Vagina (tissue), 2 donors: ENCODE measurements around the gene IGFBP5. TPM values are rescaled to one million over a fixed set of nuclear protein-coding genes. Genes with fewer than 3 reads are reported as not detected.
A peak's percentile ranks its signal among the peaks of the same experiment; 100 is the strongest.

Experiments used
- DNase-seq, 2 donors: peaks; one replicate each; pipeline ENCODE4 v3.0.0-alpha.2; 2017; ENCODE audit errors: extremely low spot score in 2 of 2
- H3K27ac ChIP-seq: fragments of 200-600 bp; sonication (generic); one replicate; pipeline ENCODE4 v1.5.1; 2019
- H3K27me3 ChIP-seq: fragments of 200-600 bp; sonication (generic); one replicate; pipeline ENCODE4 v1.5.1; 2019
- H3K36me3 ChIP-seq, 2 donors: fragments of 200-600 bp; sonication (generic); one replicate each; pipeline ENCODE4 v1.5.1; 2017 to 2019
- H3K4me1 ChIP-seq: fragments of 200-600 bp; sonication (generic); one replicate; pipeline ENCODE4 v1.5.1; 2019
- H3K4me3 ChIP-seq, 2 donors: fragments of 200-600 bp; sonication (generic); 1 replicate in 1 of 2; 2 replicates in 1 of 2; pipeline ENCODE4 v1.5.1; 2016 to 2019
- H3K9me3 ChIP-seq: fragments of 200-600 bp; sonication (generic); one replicate; pipeline ENCODE4 v1.5.1; 2019
- CTCF ChIP-seq, 3 experiments: fragments of 450-650 bp in 2 of 3; fragments of 200-600 bp in 1 of 3; sonication (generic) in 1 of 3; IDR thresholded peaks; one replicate each; pipeline ENCODE4 v1.5.1; 2017 to 2019; ENCODE audit warnings: antibody characterized with exemption in 3 of 3, mild to moderate bottlenecking in 2 of 3, moderate library complexity in 2 of 3
- POLR2A ChIP-seq, 2 donors: fragments of 450-650 bp; IDR thresholded peaks; one replicate each; pipeline ENCODE4 v1.6.1; 2017; ENCODE audit warnings: antibody characterized with exemption in 2 of 2, mild to moderate bottlenecking in 2 of 2, moderate library complexity in 2 of 2
- POLR2AphosphoS5 ChIP-seq, 2 donors: sonication (generic); formaldehyde crosslinking; IDR thresholded peaks; one replicate each; pipeline ENCODE4 v1.9.0; 2017; ENCODE audit warnings: antibody characterized with exemption in 2 of 2, mild to moderate bottlenecking in 2 of 2, low read depth in 1 of 2; ENCODE audit not compliant: insufficient read depth in 1 of 2
- intact Hi-C: fragments of 100-400 bp; cut with DNase I; formaldehyde crosslinking; loops from one replicate; pipeline ENCODE4 v1.15.1; 2023
- total RNA-seq: library from RNA; depleted of rRNA; stranded (reverse); fragments of >200 nt; gene quantifications from one replicate; pipeline ENCODE4 v1.2.3, GENCODE V29; 2016

Gene IGFBP5
- total RNA-seq, 1 donor from 2014 or later = 1,041 TPM

- no peaks in the 10 kb centered on the region for H3K27me3 ChIP-seq
Observed at GRCh38 chr2:216685327-216685875, 9.9 kb downstream of the IGFBP5 start.

GRCh38 chr2:216683846-216684245 lies 11.5 kb downstream of the IGFBP5 start:
- peaks cover 77% of the 10 kb centered on the region for H3K4me1 ChIP-seq
- no peak overlapping the region for H3K4me3 ChIP-seq
- peak overlapping the region; percentile 90 for H3K27ac ChIP-seq
- H3K9me3 ChIP-seq = no peaks in the 10 kb centered on the region
- DNase-seq = peak in 1 of 2 donors; percentile 98
- no peaks in the 10 kb centered on the region for H3K27me3 ChIP-seq
- H3K36me3 ChIP-seq = peaks cover 0 to 35% of the 10 kb centered on the region in 2 donors
- TF ChIP-seq POLR2A (IDR thresholded peaks at IDR 0.05) (no peak), POLR2AphosphoS5 (IDR thresholded peaks at IDR 0.05; ENCODE audit: insufficient read depth in 1 of 2, low read depth in 1 of 2) (peak; percentile 58 to 94), CTCF (IDR thresholded peaks at IDR 0.05) (no peak)
- intact Hi-C loops = loop anchor here (1.0 to 10.0 kb wide), 2 partner anchors 671 to 1030 kb away; no protein-coding TSS in a partner anchor

More at GRCh38 chr2:216685327-216685875, 9.9 kb downstream of the IGFBP5 start:
- TF ChIP-seq POLR2A (IDR thresholded peaks at IDR 0.05) (no peak), CTCF (IDR thresholded peaks at IDR 0.05) (no peak), POLR2AphosphoS5 (IDR thresholded peaks at IDR 0.05; ENCODE audit: insufficient read depth in 1 of 2, low read depth in 1 of 2) (no peak)
- no peak overlapping the region for H3K4me3 ChIP-seq
- peaks cover 92% of the 10 kb centered on the region for H3K4me1 ChIP-seq
- H3K36me3 ChIP-seq = peaks cover 0 to 25% of the 10 kb centered on the region in 2 donors
- no peak for DNase-seq
- peak overlapping the region; percentile 90 for H3K27ac ChIP-seq
- H3K9me3 ChIP-seq = no peaks in the 10 kb centered on the region
- intact Hi-C loops = loop anchor here (10.0 kb wide), 1 partner anchor 669 kb away; no protein-coding TSS in a partner anchor

GRCh38 chr2:216681683-216682082 lies 13.7 kb downstream of the IGFBP5 start:
- Histone ChIP-seq H3K36me3 (peaks cover 4 to 39% of the 10 kb centered on the region in 2 donors), H3K9me3 (no peaks in the 10 kb centered on the region), H3K27ac (peak overlapping the region; percentile 90), H3K27me3 (no peaks in the 10 kb centered on the region), H3K4me1 (peaks cover 55% of the 10 kb centered on the region), H3K4me3 (no peak overlapping the region)
- intact Hi-C loops = loop anchor here (1.0 to 10.0 kb wide), 2 partner anchors 673 to 1031 kb away; no protein-coding TSS in a partner anchor
- TF ChIP-seq CTCF (IDR thresholded peaks at IDR 0.05) (no peak), POLR2A (IDR thresholded peaks at IDR 0.05) (no peak), POLR2AphosphoS5 (IDR thresholded peaks at IDR 0.05; ENCODE audit: insufficient read depth in 1 of 2, low read depth in 1 of 2) (no peak)
- DNase-seq = no peak

- peak overlapping the region; percentile 90 for H3K27ac ChIP-seq
- intact Hi-C loops = loop anchor here (1.0 to 10.0 kb wide), 2 partner anchors 674 to 1031 kb away; no protein-coding TSS in a partner anchor
- H3K36me3 ChIP-seq = peaks cover 4 to 43% of the 10 kb centered on the region in 2 donors
- no peak for DNase-seq
- H3K27me3 ChIP-seq = no peaks in the 10 kb centered on the region
- no peaks in the 10 kb centered on the region for H3K9me3 ChIP-seq
- no peak overlapping the region for H3K4me3 ChIP-seq
- peaks cover 49% of the 10 kb centered on the region for H3K4me1 ChIP-seq
- no peak for TF ChIP-seq POLR2A (IDR thresholded peaks at IDR 0.05)
- TF ChIP-seq CTCF (IDR thresholded peaks at IDR 0.05) = no peak
- peak in 1 of 2 donors; percentile 17 for TF ChIP-seq POLR2AphosphoS5 (IDR thresholded peaks at IDR 0.05; ENCODE audit: insufficient read depth in 1 of 2, low read depth in 1 of 2)
Observed at GRCh38 chr2:216680951-216681629, 14.3 kb downstream of the IGFBP5 start.
